Embryonic facial prominence (tissue), 1 donor: Measurements from ENCODE around the gene AEN.

ENCODE experiments used
- DNase-seq: peaks from one replicate; pipeline ENCODE4 v3.0.0-alpha.2; 2016; ENCODE audit errors: extremely low spot score

The AEN gene

GRCh38 chr15:88613074-88613944, 7.8 kb upstream of the AEN start:
- DNase-seq = no peak

GRCh38 chr15:88615303-88616107, 5.6 kb upstream of the AEN start:
- no peak for DNase-seq

GRCh38 chr15:88616240-88616639, 4.9 kb upstream of the AEN start:
- no peak for DNase-seq

GRCh38 chr15:88617031-88617722, 4.0 kb upstream of the AEN start:
- DNase-seq = no peak

- DNase-seq = no peak
Measured at GRCh38 chr15:88617790-88618189, 3.4 kb upstream of the AEN start.

- no peak for DNase-seq
Measured at GRCh38 chr15:88618686-88619085, 2.5 kb upstream of the AEN start.

GRCh38 chr15:88619796-88620195, 1.3 kb upstream of the AEN start:
- no peak for DNase-seq

DNA sequence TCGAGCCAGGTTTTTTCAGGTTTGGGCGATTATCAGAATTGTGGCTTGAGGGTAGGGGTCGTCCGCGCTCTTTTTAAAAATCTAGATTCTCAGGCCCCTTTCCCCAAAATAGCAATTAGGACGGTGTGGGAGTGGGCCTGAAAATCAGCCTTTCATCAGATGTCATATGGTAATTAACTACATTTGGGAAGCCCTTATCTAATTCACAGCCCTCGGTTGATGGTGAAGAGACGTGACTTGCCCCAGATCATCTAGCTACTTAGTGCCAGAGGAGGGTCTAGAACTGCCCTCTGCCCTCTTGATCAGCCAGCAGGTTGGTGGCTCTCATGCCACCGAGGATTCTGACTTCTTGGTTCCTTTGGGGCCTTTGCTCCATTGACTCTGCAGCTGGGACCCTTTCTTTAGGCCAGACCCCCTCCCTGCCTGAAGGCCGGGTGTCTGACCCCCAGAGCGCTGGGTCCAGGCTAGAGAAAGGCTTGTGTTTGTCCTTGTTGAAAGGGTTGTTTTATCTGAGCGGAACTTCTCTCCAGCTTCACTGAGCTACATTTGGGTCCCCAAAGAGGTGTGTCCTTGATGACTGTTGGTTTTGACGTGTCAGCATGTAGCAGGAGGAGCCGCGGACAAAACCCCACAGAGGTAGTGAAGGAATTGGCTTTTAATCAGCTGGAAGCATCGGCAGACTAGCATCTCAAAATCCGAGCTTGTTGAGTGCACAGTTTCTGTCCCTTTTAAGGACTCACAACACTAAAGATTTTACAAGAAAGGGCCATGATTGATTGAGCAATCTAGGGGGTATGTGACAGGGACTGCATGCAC, 857 bp downstream of the AEN start:
- DNase-seq = no peak

DNA sequence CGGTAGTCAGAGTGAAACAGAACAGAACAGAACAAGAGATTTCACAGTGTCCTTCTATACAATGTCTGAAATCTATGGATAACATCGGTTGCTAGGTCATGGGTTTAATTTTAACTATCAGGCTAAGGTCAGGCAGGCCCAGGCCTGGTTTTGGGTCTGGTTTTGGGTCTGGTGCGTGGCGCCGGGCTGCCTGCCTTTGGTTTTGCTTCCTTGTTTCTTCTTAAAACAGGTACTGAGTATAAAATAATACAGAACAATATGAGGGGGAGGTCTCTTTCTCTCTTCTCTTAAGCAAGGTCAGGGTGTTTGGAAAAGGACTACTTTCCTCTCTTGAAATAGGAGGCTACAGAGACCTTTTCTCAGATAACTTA, 1.4 kb downstream of the AEN start:
- no peak for DNase-seq

- no peak for DNase-seq
Measured at GRCh38 chr15:88623061-88623460, 1.9 kb downstream of the AEN start.

GRCh38 chr15:88623632-88624031, 2.5 kb downstream of the AEN start:
- no peak for DNase-seq

DNA sequence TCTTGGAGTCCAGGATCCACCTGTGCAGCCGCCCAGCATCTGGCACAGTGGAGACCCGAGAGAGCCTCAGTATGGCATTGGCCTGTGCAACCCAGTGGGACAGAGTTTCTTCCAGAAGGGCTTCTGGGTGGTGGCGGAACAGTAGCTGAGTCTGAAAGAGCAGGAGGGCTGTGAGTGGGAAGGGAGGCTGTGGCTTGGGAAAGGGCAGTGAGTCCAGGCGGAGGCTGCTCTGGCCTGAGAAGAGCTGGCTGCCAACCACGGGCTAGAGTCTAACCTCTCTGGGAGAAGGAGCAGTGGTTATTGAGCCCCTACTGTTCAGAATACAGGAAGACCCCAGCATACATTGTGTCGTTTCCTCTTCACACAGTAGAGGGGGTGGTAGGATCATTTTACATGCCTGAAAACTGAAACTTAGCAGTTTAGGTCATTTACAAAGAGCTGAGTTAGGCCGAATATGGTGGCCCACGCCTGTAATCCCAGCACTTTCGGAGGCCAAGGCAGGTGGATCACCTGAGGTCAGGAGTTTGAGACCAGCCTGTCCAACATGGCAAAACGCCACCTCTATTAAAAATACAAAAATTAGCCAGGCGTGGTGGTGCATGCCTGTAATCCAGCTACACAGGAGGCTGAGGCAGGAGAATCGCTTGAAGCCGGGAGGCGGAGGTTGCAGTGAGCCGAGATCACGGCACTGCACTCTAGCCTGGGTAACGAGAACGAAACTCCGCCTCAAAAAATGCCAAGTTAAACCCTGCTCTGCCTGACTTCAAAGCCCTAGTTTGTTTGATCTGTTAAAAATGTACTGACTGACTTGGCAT, 3.2 kb downstream of the AEN start:
- no peak for DNase-seq

GRCh38 chr15:88624971-88625490, 3.9 kb downstream of the AEN start:
- no peak for DNase-seq

DNA sequence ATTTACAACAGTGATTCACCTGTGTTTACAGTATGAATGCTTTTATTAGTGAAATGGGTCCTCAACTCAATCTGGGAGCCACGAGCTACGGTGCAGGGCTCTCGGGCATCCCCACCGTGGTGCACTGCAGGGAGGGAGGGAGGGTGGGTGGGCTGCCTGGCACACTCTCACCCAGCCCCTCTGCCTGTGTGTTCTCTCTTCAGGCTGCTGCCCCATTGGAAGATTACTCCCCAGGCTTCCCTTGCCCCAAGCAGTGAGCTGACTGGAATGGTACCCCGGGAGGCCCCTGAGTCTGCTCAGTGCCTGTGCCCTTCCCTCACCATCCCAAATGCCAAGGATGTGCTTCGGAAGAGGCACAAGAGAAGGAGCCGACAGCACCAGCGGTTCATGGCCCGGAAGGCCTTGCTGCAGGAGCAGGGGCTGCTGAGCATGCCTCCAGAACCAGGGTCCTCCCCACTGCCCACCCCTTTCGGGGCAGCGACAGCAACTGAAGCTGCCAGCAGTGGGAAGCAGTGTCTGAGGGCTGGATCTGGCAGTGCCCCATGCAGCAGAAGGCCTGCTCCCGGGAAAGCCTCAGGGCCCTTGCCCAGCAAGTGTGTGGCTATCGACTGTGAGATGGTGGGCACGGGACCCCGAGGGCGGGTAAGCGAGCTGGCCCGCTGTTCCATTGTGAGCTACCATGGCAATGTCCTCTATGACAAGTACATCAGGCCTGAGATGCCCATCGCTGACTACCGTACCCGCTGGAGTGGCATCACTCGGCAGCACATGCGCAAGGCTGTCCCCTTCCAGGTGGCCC, 5.0 kb downstream of the AEN start:
- no peak for DNase-seq

DNA sequence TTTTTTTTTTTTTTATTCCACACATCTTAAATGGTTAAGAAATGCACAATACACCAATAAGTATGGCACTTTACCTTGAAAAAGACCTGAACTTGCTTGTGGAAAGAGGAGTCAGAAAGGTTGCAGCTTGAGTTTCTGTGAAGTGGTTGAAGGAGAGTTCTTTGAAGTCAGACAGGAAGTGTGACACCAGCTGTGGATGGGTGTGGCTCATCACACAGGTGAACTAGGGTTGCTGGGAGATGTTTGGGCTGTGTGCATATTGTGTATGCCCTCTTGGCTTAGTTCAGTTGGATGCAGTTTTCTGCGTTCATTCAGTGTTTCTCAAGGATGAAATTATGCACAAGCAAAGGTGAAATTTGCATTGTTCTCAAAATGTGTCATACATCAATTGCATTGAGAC, 6.3 kb downstream of the AEN start:
- no peak for DNase-seq

DNA sequence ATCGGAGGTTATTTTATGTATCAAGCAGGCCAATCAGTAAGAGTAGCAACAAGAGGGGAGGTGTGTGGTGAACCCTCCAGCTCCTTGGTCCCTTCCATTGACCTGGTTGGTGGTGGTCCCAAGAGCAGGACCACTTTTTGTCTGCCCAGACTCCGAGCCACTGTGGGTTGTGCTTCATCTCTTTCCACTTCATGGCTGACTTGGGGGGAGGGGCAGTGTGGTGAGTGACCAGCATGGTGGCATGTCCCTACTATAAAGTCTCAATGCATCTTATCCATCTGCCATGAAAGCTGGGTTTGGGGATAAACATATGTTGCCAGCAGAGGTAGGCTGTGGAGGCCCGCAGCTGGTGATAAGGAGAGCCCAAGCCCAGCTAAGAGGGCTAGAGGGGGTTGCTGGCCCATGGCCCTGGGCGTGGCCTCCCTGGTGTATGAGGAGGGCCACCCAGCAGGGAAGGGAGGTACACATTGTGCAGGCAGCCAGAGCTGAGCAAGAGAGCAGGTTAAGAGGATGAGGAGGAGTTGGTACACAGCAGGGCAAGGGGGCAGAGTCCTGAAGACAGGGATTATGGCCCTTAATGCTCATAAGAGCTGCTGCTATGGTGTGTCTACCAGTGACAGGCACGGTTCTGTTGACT, 7.0 kb downstream of the AEN start:
- DNase-seq = no peak

DNA sequence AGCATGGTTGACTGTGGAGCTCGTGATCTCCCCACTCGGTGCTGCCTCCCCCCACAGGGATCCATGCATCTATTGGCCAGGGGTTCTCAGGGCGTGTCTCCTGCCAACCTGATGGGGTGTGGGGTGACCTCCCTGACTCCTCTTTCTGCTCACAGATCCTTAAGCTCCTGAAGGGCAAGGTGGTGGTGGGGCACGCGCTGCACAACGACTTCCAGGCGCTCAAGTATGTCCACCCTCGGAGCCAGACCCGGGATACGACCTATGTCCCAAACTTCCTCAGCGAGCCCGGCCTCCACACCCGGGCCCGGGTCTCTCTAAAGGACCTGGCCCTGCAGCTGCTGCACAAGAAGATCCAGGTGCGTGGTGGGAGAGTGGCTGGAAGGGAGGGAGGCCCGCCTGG, 7.9 kb downstream of the AEN start:
- no peak for DNase-seq

DNA sequence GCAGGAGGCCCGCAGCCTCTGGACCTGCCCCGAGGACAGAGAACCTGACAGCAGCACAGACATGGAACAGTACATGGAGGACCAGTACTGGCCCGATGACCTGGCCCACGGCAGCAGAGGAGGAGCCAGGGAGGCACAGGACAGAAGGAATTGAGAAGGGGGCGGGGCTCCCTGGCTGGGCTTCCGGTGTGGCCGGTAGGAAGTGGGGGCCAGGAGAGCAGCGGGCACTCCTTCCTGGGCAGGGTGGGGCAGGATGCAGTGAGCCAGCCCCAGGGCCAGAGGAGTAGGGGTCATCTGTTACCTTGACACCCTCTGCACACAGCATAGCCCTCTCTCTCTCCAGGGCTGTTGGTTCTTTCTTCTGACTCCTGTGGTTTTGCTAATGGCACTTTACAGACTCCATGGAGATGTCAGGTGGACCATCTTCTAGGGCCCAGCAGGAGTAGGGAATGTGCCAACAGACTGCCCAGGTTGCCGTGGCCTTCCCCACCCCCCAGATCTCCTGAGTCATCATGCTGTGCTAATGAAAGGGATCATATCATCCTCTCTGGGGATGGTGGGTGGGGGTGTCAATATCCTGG, 9.1 kb downstream of the AEN start:
- DNase-seq = no peak
